Large intestine (tissue), 3 donors: ENCODE measurements around the gene ARMC2. TPM values are rescaled to one million over a fixed set of nuclear protein-coding genes. Genes with fewer than 3 reads are reported as not detected.
A peak's percentile ranks its signal among the peaks of the same experiment; 100 is the strongest.
"Not testable (repeated sequence)": the region's sequence is repeated elsewhere in the genome, so short reads cannot be mapped to it uniquely, and the experiment has no call there.

ENCODE experiments used
- DNase-seq, 2 donors: peaks; one replicate each; pipeline versions ENCODE4 v3.0.0 to v3.0.0-alpha.2; 2013
- H3K27ac ChIP-seq: one replicate; pipeline ENCODE4 v1.5.1; 2013; ENCODE audit warnings: low read length
- H3K27me3 ChIP-seq: 2 replicates; pipeline ENCODE4 v1.6.1; 2013; ENCODE audit warnings: low read length; ENCODE audit not compliant: control insufficient read depth, insufficient read depth
- H3K36me3 ChIP-seq: 2 replicates; pipeline ENCODE4 v1.6.1; 2013; ENCODE audit warnings: low read length; ENCODE audit not compliant: control insufficient read depth, insufficient read depth
- H3K4me1 ChIP-seq: one replicate; pipeline ENCODE4 v1.6.1; 2013; ENCODE audit warnings: low read length; ENCODE audit not compliant: control insufficient read depth, insufficient read depth
- H3K4me3 ChIP-seq: one replicate; pipeline ENCODE4 v1.5.1; 2013; ENCODE audit warnings: low read length
- H3K9me3 ChIP-seq: one replicate; pipeline ENCODE4 v1.6.1; 2013; ENCODE audit warnings: mild to moderate bottlenecking, low read depth, low read length, moderate library complexity; ENCODE audit not compliant: control insufficient read depth
- WGBS: methylation state at CpG from one replicate; pipeline ENCODE4 v1.1.5; 2013; ENCODE audit warnings: low lambda C conversion rate; ENCODE audit not compliant: insufficient coverage; 5-methylcytosine and 5-hydroxymethylcytosine counted together
- polyA plus RNA-seq: library from polyadenylated mRNA; unstranded; fragments of 120-200 nt; gene quantifications from one replicate; pipeline ENCODE4 v1.2.1, GENCODE V29; 2013

Gene ARMC2
- polyA plus RNA-seq, 1 donor = 4.7 TPM

DNA sequence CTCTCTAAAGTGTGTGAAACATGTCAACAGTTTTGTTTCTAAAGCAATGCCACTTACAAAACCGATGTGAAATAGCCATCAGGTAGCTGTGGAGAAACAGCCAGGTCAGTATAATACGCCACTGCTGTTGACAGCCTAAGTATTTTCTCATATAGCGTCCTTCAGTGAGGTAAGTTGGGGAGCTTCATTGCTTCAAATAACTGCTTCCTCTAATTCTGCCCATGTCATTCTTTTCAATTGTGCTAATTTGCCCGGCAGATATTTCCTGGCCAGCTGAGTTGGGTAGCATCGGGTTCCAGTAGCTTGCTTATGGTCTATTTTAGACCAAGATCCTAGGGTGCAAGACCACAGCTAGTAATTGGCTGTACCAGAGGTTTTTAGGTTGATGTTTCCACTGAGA lies 2.1 kb upstream of the ARMC2 start:
- H3K27ac ChIP-seq = no peak overlapping the region

DNA sequence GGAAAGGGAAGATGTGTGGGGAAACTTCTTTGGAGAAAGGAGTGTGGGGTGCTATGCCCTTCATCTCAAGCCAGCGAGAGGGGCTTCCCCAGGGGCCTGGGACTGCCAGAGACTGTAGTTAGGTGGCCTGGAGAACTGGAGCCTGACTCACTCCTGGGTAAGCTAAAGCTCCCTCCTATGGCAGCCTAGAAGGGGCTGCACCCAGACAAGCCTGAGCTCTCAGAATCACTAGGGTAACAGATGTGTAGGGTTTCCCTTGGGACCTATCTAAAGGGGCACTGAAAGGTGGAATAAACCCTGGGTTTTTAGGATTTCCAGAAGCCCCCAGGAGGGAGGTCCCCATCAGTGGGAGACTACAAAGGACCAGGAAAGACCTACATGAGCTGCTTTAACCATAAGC lies 1.6 kb upstream of the ARMC2 start:
- no peaks in the 10 kb centered on the region for H3K9me3 ChIP-seq
- no peaks in the 10 kb centered on the region for H3K27me3 ChIP-seq
- peaks cover 19% of the 10 kb centered on the region for H3K4me1 ChIP-seq
- no peak overlapping the region for H3K27ac ChIP-seq
- WGBS = no CpG with 5 or more reads among the region's 1 CpG
- no peak for DNase-seq
- H3K36me3 ChIP-seq = no peaks in the 10 kb centered on the region
- no peak overlapping the region for H3K4me3 ChIP-seq

More for the DNA sequence above, 2.1 kb upstream of the ARMC2 start:
- no peak overlapping the region for H3K4me3 ChIP-seq
- H3K9me3 ChIP-seq = no peaks in the 10 kb centered on the region
- H3K36me3 ChIP-seq = no peaks in the 10 kb centered on the region
- peaks cover 16% of the 10 kb centered on the region for H3K4me1 ChIP-seq
- DNase-seq = no peak
- no CpG with 5 or more reads among the region's 5 CpGs for WGBS
- no peaks in the 10 kb centered on the region for H3K27me3 ChIP-seq

DNA sequence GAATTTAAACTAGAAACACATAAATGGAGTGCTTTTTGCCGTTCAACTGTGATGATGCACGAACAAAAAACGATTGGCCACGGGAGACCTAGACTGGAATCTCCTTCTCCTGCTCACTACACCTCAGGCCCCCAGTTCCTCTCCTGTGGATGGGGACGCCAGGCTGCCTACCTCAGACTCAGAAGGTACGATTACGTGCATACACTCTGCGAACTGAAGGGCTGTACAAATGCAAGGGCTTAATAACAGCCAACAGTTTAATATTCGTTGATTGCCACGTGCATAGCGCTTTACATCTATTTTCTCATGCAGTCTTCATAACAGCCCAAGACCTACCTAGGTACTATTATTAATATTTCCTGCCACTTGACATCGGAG lies 495 bp upstream of the ARMC2 start:
- WGBS = no CpG with 5 or more reads among the region's 12 CpGs
- Histone ChIP-seq H3K27ac (peak overlapping the region; percentile 16), H3K4me1 (peaks cover 19% of the 10 kb centered on the region), H3K36me3 (no peaks in the 10 kb centered on the region), H3K4me3 (peak overlapping the region; percentile 86), H3K27me3 (no peaks in the 10 kb centered on the region), H3K9me3 (no peaks in the 10 kb centered on the region)
- DNase-seq = no peak

DNA sequence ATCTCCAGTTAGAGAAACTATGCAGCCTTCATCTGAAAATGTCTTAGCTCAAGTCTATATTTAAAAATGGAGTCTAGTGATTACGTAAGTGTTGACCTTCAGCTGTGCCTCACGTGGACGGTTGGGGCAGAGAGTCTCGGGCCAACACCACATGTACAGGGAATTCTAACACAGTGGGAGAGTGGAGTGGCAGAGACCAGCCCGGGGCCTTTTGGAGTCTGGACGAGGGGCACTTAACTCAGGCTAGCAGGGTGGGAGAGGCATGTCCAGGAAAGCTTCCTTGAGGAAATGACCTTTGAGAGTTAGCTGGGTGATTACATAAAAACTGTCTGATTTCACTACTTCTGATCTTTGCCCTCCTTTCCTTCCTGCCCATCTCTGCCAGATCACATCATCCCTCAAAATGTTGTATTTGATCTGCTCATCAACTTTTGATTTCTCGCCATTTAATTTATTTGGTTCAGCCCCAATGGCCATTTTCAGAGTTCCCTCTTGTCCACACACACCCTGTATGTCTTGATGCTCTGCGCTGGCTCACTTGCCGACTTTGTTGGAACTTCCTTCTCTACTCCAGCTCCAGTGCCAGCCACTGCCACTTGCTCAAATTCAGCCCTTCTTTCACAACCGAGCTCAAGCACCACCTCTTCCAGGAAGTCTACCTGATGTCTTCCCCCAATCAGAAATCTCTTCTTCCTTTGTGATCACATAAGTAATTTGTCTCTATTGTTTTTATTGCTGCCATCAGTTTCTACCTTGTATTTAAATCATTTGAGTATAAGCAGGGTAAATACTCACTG lies 2.6 kb downstream of the ARMC2 start:
- 100% methylated on average over 1 of the region's 10 CpGs for WGBS
- no peaks in the 10 kb centered on the region for H3K36me3 ChIP-seq

DNA sequence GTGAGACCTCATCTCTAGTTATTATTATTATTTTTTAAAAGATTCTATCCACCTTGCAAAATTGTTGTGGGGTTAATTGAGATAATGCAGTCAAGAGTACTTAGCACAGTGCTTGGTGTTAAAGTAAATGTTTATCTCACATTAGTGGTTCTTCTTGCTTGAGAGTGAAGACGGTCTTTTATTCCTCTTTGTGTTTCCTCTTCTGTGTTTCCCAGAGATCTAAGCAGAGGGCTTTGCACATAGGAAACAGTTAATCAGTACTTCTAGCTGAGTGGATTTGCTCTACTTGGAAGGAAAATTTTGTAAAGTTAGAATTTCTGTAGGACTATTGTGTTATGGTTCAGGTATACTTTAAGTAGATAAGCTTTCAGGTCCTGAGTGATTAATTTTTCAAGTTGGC lies 3.5 kb downstream of the ARMC2 start:
- no peak overlapping the region for H3K27ac ChIP-seq
- WGBS = 100% methylated on average over 1 of the region's 1 CpG
- peaks cover 19% of the 10 kb centered on the region for H3K4me1 ChIP-seq
- H3K9me3 ChIP-seq = no peaks in the 10 kb centered on the region
- no peak for DNase-seq
- no peak overlapping the region for H3K4me3 ChIP-seq
- peaks cover 5% of the 10 kb centered on the region for H3K36me3 ChIP-seq
- no peaks in the 10 kb centered on the region for H3K27me3 ChIP-seq

More for the DNA sequence above, 2.6 kb downstream of the ARMC2 start:
- DNase-seq = peak; percentile 29 to 68
- H3K9me3 ChIP-seq = no peaks in the 10 kb centered on the region
- peaks cover 19% of the 10 kb centered on the region for H3K4me1 ChIP-seq
- H3K27me3 ChIP-seq = no peaks in the 10 kb centered on the region
- peak overlapping the region; percentile 50 for H3K27ac ChIP-seq
- H3K4me3 ChIP-seq = no peak overlapping the region

DNA sequence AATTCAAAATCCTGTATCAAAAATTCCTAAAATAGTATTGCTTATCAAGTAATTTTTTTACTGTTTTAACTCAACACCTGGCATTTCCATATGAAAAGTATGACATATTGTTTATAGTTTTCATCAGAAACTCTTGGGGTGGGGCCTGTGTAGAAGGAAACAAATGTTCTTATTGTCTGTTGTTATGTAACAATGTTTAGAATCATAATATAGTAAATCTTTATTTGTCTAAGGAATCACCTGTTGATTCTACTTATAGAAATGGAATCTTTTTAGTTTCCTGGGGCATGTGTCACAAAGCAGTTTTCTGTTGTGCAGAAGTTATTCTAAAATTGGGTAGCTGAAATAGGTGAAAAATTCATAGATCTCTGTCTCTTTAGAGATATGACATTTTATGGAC lies 4.9 kb downstream of the ARMC2 start:
- no peak for DNase-seq
- no peak overlapping the region for H3K4me3 ChIP-seq
- no peaks in the 10 kb centered on the region for H3K9me3 ChIP-seq
- H3K4me1 ChIP-seq = peaks cover 19% of the 10 kb centered on the region
- H3K36me3 ChIP-seq = peaks cover 5% of the 10 kb centered on the region
- no peak overlapping the region for H3K27ac ChIP-seq
- no peaks in the 10 kb centered on the region for H3K27me3 ChIP-seq

DNA sequence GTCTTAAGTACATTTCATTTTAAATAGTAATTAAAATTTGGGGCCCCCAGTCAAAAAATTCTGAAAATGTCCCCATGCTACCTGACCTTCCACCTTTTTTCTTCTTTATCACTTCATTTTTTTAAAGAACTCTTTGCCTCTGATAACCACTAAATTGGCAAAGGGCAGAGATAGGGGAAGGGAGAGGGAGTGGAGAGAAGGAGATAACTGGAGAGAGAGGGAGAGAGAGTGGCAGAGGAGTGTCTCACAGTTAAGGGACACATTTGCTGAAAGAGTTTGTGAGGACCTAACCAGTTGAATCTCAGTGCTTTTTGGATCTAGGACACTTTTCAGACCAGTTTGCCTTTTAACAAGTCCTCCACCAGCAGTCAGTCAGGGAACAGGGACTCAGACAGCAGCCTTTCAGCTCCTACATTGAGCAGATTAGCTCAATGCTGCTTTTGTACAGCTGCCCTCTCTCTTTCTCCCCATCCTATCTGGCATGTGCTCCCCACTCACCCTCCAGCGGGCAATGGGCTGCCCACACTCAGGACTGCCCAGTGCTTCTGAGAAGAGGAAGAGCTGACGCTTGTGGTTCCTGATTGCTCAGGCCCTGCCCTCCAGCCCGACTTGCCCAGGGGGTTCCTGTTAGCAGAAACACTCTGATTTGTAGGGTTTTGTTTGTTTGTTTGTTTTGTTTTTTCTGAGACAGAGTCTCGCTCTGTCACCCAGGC lies 14.4 kb downstream of the ARMC2 start:
- H3K4me3 ChIP-seq = no peak overlapping the region

DNA sequence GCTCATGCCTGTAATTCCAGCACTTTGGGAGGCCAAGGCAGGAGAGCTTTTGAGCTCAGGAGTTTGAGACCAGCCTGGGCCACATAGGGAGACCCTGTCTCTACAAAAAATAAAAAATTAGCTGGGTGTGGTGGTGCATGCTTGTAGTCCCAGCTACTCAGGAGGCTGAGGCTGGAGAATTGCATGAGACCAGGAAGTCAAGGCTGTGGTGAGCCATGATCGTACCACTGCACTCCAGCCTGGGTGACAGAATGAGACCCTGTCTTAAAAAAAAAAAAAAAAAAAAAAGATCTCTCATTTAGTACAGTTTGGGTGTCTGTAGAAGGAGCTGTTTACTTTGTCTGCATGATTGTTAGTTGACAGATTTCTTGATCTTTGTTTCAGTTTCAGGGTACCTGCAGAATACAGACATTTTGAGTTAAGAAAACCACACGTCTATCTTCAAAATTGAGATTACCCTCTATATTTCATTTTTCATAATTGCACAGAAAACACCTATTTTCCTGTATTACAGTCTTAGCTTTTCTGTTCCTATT lies 17.6 kb downstream of the ARMC2 start:
- not testable (repeated sequence) for H3K4me1 ChIP-seq, H3K9me3 ChIP-seq, H3K27ac ChIP-seq, H3K27me3 ChIP-seq, DNase-seq, H3K4me3 ChIP-seq
- WGBS = no CpG with 5 or more reads among the region's 2 CpGs
- H3K36me3 ChIP-seq = peaks cover 11% of the 10 kb centered on the region

More for the DNA sequence above, 14.4 kb downstream of the ARMC2 start:
- Histone ChIP-seq H3K27me3 (no peaks in the 10 kb centered on the region), H3K36me3 (peaks cover 10% of the 10 kb centered on the region), H3K9me3 (no peaks in the 10 kb centered on the region), H3K4me1 (no peaks in the 10 kb centered on the region), H3K27ac (no peak overlapping the region)
- no peak for DNase-seq
- no CpG with 5 or more reads among the region's 4 CpGs for WGBS

DNA sequence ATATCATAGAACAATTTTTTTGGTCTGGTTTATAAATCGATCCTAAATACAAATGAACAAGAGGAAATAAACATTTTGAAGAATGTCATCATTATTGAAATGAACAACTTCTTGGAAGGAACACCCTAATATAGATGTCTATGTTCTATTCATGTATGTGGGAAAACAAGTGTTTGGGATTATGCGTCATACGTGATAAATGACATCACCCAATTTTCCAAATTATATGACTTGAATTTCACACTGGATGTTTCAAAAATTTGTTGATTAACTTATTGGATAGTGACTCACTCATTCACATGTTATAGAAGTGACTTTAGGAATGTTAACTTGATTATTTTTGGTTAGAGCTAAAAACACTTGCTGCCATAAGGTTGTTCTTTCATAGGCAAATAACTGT lies 18.6 kb downstream of the ARMC2 start:
- no peak for DNase-seq
- Histone ChIP-seq H3K27ac (no peak overlapping the region), H3K4me3 (no peak overlapping the region), H3K4me1 (no peaks in the 10 kb centered on the region), H3K36me3 (peaks cover 9% of the 10 kb centered on the region), H3K27me3 (no peaks in the 10 kb centered on the region), H3K9me3 (no peaks in the 10 kb centered on the region)
- 95% methylated on average over 3 of the region's 3 CpGs for WGBS

DNA sequence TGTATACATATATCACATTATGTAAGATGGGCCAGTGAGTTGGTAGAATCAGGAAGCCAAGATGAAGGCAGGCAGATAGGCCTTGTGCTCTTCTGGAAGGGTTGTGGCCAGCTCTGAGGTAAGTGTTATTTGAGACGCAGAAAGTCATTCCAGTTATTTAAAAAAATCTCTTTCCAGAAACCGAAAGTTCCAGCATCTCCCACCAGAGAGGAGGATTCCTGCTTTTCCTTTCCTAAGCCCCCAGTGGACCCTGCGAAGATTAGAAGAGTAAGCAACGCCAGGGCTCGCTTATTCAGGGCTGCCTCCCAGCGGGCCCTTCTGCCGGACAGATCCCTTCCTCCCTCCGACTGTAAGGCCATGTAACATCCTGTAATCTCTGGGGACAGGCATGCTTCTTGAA lies 20.4 kb downstream of the ARMC2 start:
- DNase-seq = no peak

More for the DNA sequence above, 20.4 kb downstream of the ARMC2 start:
- Histone ChIP-seq H3K27ac (no peak overlapping the region), H3K27me3 (no peaks in the 10 kb centered on the region), H3K9me3 (no peaks in the 10 kb centered on the region), H3K4me1 (no peaks in the 10 kb centered on the region), H3K36me3 (peaks cover 8% of the 10 kb centered on the region), H3K4me3 (no peak overlapping the region)
- WGBS = 100% methylated on average over 1 of the region's 8 CpGs
